Progenitor cell of endocrine pancreas (in vitro differentiated cells): ENCODE data around the gene KCNK1. TPM values are rescaled to one million over a fixed set of nuclear protein-coding genes. Genes with fewer than 3 reads are reported as not detected.

Experiments used
- DNase-seq: peaks from one replicate; pipeline ENCODE4 v3.0.0; 2021; ENCODE audit warnings: low spot score; ENCODE audit not compliant: unreplicated experiment
- H3K27ac Mint-ChIP-seq: 2 replicates; pipeline ENCODE4 v1.8.0; 2021; ENCODE audit warnings: mild to moderate bottlenecking, moderate library complexity, mixed read lengths
- H3K27me3 Mint-ChIP-seq: 2 replicates; pipeline ENCODE4 v1.8.0; 2021; ENCODE audit warnings: mixed read lengths
- H3K36me3 Mint-ChIP-seq: 2 replicates; pipeline ENCODE4 v1.8.0; 2022; ENCODE audit warnings: mixed read lengths; ENCODE audit not compliant: insufficient read depth
- H3K4me1 Mint-ChIP-seq: 2 replicates; pipeline ENCODE4 v1.8.0; 2021; ENCODE audit warnings: low read depth, mixed read lengths
- H3K4me3 Mint-ChIP-seq: 2 replicates; pipeline ENCODE4 v1.8.0; 2021; ENCODE audit warnings: low read depth, mild to moderate bottlenecking, moderate library complexity, mixed read lengths
- H3K9me3 Mint-ChIP-seq: 2 replicates; pipeline ENCODE4 v1.8.0; 2021; ENCODE audit warnings: low read depth, mixed read lengths
- CTCF ChIP-seq: fragments of 200-600 bp; sonication (generic); IDR thresholded peaks from one replicate; pipeline ENCODE4 v1.5.0; 2021; ENCODE audit warnings: antibody characterized with exemption, mild to moderate bottlenecking; ENCODE audit not compliant: unreplicated experiment
- total RNA-seq: library from RNA; stranded (reverse); gene quantifications from 2 replicates; pipeline ENCODE4 v1.2.1, GENCODE V29; 2021

Gene KCNK1
- total RNA-seq, 1 donor from 2014 or later = 9.7 TPM

- no peak overlapping the region for H3K27ac Mint-ChIP-seq
- no peak for DNase-seq
- peaks cover 6% of the 10 kb centered on the region for H3K9me3 Mint-ChIP-seq
- no peak overlapping the region for H3K4me3 Mint-ChIP-seq
- no peaks in the 10 kb centered on the region for H3K4me1 Mint-ChIP-seq
- peaks cover 4% of the 10 kb centered on the region for H3K27me3 Mint-ChIP-seq
- H3K36me3 Mint-ChIP-seq = no peaks in the 10 kb centered on the region
- no peak for TF ChIP-seq CTCF
Measured at GRCh38 chr1:233570706-233571105, 43.2 kb upstream of the KCNK1 start.

- no peak overlapping the region for H3K4me3 Mint-ChIP-seq
- no peaks in the 10 kb centered on the region for H3K4me1 Mint-ChIP-seq
- no peaks in the 10 kb centered on the region for H3K9me3 Mint-ChIP-seq
- H3K27me3 Mint-ChIP-seq = peaks cover 4% of the 10 kb centered on the region
- H3K27ac Mint-ChIP-seq = no peak overlapping the region
- H3K36me3 Mint-ChIP-seq = no peaks in the 10 kb centered on the region
- no peak for TF ChIP-seq CTCF
- DNase-seq = no peak
Measured at GRCh38 chr1:233572896-233573295, 41.0 kb upstream of the KCNK1 start.

GRCh38 chr1:233575450-233575849 lies 38.5 kb upstream of the KCNK1 start:
- H3K27ac Mint-ChIP-seq = no peak overlapping the region
- peaks cover 4% of the 10 kb centered on the region for H3K27me3 Mint-ChIP-seq
- TF ChIP-seq CTCF = no peak
- H3K4me1 Mint-ChIP-seq = no peaks in the 10 kb centered on the region
- H3K4me3 Mint-ChIP-seq = no peak overlapping the region
- H3K9me3 Mint-ChIP-seq = peaks cover 8% of the 10 kb centered on the region
- DNase-seq = no peak
- no peaks in the 10 kb centered on the region for H3K36me3 Mint-ChIP-seq

- no peaks in the 10 kb centered on the region for H3K4me1 Mint-ChIP-seq
- no peak overlapping the region for H3K4me3 Mint-ChIP-seq
- no peak for DNase-seq
- peaks cover 4% of the 10 kb centered on the region for H3K27me3 Mint-ChIP-seq
- no peaks in the 10 kb centered on the region for H3K36me3 Mint-ChIP-seq
- H3K27ac Mint-ChIP-seq = no peak overlapping the region
- peaks cover 16% of the 10 kb centered on the region for H3K9me3 Mint-ChIP-seq
- no peak for TF ChIP-seq CTCF
Measured at GRCh38 chr1:233582439-233582838, 31.5 kb upstream of the KCNK1 start.

DNA sequence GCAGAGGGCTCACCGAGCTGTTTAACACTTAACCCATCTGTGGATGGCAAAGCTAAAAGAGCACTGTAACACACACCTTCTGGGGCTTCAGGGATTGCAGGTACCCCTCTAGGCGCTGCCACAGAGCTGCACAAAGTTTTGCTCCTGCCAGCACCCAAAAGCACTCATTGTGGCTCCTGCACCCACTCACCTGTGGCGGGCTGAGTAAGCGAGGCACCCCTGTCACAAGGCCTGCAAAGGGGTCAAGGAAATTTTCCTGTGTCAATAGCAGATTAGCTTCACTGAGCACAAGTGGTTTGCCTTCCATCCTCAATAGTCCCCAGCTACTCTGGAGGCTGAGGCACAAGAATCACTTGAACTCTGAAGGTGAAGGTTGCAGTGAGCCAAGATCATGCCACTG lies 29.5 kb upstream of the KCNK1 start:
- Mint-ChIP-seq H3K9me3 (peaks cover 12% of the 10 kb centered on the region), H3K4me1 (no peaks in the 10 kb centered on the region), H3K27me3 (peaks cover 13% of the 10 kb centered on the region), H3K4me3 (no peak overlapping the region), H3K27ac (no peak overlapping the region), H3K36me3 (no peaks in the 10 kb centered on the region)
- TF ChIP-seq CTCF = no peak
- no peak for DNase-seq
